Adrenal gland (tissue), 12 donors: ENCODE data around the gene RRAGA. TPM values are rescaled to one million over a fixed set of nuclear protein-coding genes. Genes with fewer than 3 reads are reported as not detected.

Experiments
- DNase-seq, 7 donors: peaks; one replicate each; pipeline ENCODE4 v3.0.0-alpha.2; 2019 to 2020
- H3K27ac ChIP-seq, 5 donors: fragments of 200-600 bp; sonication (generic) in 4 of 5; 1 replicate in 3 of 5; 2 replicates in 2 of 5; pipeline versions ENCODE4 v1.5.1 to v1.8.0; 2016 to 2020; ENCODE audit warnings: mild to moderate bottlenecking in 1 of 5
- H3K27me3 ChIP-seq: fragments of 200-600 bp; 2 replicates; pipeline ENCODE4 v1.8.0; 2021
- H3K36me3 ChIP-seq, 2 donors: fragments of 200-600 bp; replicated peaks in 1 of 2; 1 replicate in 1 of 2; 2 replicates in 1 of 2; pipeline versions ENCODE4 v1.5.1 to v1.8.0; 2018 to 2022
- H3K4me1 ChIP-seq, 2 donors: fragments of 200-600 bp; replicated peaks in 1 of 2; 1 replicate in 1 of 2; 2 replicates in 1 of 2; pipeline versions ENCODE4 v1.5.1 to v1.8.0; 2018 to 2021
- H3K4me3 ChIP-seq, 4 donors: fragments of 200-600 bp; sonication (generic) in 3 of 4; one replicate each; pipeline ENCODE4 v1.5.1; 2016 to 2018
- H3K9me3 ChIP-seq, 3 donors: fragments of 200-600 bp; sonication (generic) in 1 of 3; replicated peaks in 1 of 3; 1 replicate in 2 of 3; 2 replicates in 1 of 3; pipeline versions ENCODE4 v1.5.1 to v1.8.0; 2016 to 2021
- CTCF ChIP-seq, 6 experiments: fragments of 450-650 bp in 4 of 6; fragments of 200-600 bp in 2 of 6; sonication (generic) in 1 of 6; IDR thresholded peaks; 1 replicate in 5 of 6; 2 replicates in 1 of 6; pipeline versions ENCODE4 v1.5.1 to v1.8.0; 2016 to 2021; ENCODE audit warnings: antibody characterized with exemption in 6 of 6, mild to moderate bottlenecking in 2 of 6, moderate library complexity in 1 of 6
- POLR2A ChIP-seq, 2 donors: fragments of 450-650 bp; IDR thresholded peaks; one replicate each; pipeline ENCODE4 v1.6.1; 2017; ENCODE audit warnings: antibody characterized with exemption in 2 of 2, mild to moderate bottlenecking in 2 of 2, moderate library complexity in 1 of 2
- WGBS, 4 donors: extraction: QIAGEN DNeasy Blood & Tissue Kit in 2 of 4; methylation state at CpG; one replicate each; pipeline versions ENCODE4 v1.1.5 to v1.1.7; 2013 to 2017; 5-methylcytosine and 5-hydroxymethylcytosine counted together
- intact Hi-C, 2 donors: fragments of 100-400 bp; cut with DNase I; formaldehyde crosslinking; loops; one replicate each; pipeline versions ENCODE4 v1.14.1 to v1.15.0; 2022 to 2023
- polyA plus RNA-seq, 3 donors: library from polyadenylated mRNA; stranded (reverse); fragments of 200-250 nt in 2 of 3; fragments of 350-450 nt in 1 of 3; fragmentation: Illumina TruSeq in 1 of 3; extraction: RNeasy Lipid Tissue Mini Kit (QIAGEN cat#74804) in 1 of 3; gene quantifications; one replicate each; pipeline ENCODE4 v1.2.3, GENCODE V29; 2013 to 2014
- total RNA-seq, 9 donors: library from RNA; depleted of rRNA in 4 of 9; stranded (reverse); fragments of >200 nt in 4 of 9; fragments of 120-200 nt in 1 of 9; fragmentation: NEBNext Ultra II Directional in 1 of 9; extraction: Animal tissue kit (Norgen Biotek cat#: 25700) in 1 of 9; gene quantifications; one replicate each; pipeline versions ENCODE4 v1.1.0 to v1.2.4, GENCODE V29; 2013 to 2023
- donor health status: healthy with polysubstance abuse.
- donor health status: Bipolar disorder and iron deficiency.
- donor health status: DM: yes; HTN: yes; CAD: no.
- donor health status: DM: no; HTN: no; CAD: no.
- donor health status: DM: no; HTN: no; CAD: no.
- donor health status: DM: yes; HTN: yes; CAD: no.

Gene RRAGA
- total and polyA plus RNA-seq, 12 donors: 29.5 to 115 (median 72.6) TPM

- Histone ChIP-seq H3K27me3 (peaks cover 3% of the 10 kb centered on the region), H3K9me3 (no peaks in the 10 kb centered on the region), H3K36me3 (no peaks in the 10 kb centered on the region), H3K4me3 (no peak overlapping the region), H3K4me1 (peaks cover 0 to 4% of the 10 kb centered on the region in 2 donors), H3K27ac (no peak overlapping the region)
- intact Hi-C loops: no loop called here
- WGBS, 4 donors: 86 to 90% (median 88%) methylated on average over 6 of the region's 6 CpGs
- TF ChIP-seq POLR2A (IDR thresholded peaks at IDR 0.05): no peak
- TF ChIP-seq CTCF (IDR thresholded peaks at IDR 0.05): no peak
- DNase-seq: no peak
Observed at GRCh38 chr9:19026375-19026774, 22.9 kb upstream of the RRAGA start.

- Histone ChIP-seq H3K27me3 (peaks cover 3% of the 10 kb centered on the region), H3K36me3 (no peaks in the 10 kb centered on the region), H3K4me1 (peaks cover 0 to 4% of the 10 kb centered on the region in 2 donors), H3K4me3 (no peak overlapping the region), H3K9me3 (no peaks in the 10 kb centered on the region), H3K27ac (no peak overlapping the region)
- TF ChIP-seq POLR2A (IDR thresholded peaks at IDR 0.05) (no peak), CTCF (IDR thresholded peaks at IDR 0.05) (no peak)
- no peak for DNase-seq
- 94 to 97% (median 96%) methylated on average over 16 to 22 of the region's 22 CpGs for WGBS, 4 donors
- intact Hi-C loops: no loop called here
Observed at GRCh38 chr9:19027825-19028224, 21.4 kb upstream of the RRAGA start.

DNA sequence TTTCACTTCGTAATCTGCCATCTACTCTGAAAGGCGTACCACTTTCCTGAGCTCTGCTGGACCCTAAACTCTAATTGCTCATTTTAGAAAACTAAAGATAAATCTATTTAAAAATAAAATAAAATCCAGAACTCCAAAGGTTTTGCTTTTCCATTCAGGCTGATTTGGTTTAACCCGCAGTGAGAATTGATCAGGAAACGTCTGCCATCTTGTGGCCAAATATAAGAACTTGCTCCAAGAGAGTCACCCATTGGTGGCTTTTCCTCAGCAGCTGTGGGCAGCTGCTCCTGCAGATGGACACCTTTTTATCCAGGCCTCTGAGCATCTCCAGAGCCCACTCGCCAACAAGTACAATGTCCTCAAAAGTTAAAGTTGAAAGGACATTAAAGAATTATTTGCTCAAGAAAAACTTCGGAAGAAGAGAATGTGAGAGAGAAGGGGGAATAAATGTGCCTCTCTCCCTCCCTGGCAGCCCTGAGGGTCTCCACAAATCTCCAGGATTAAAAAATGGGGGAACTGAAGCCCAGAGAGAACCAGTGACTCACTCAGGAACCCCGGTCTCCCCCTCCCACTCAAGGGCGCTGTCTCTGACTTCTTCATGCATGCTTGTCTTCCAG lies 20.3 kb upstream of the RRAGA start:
- intact Hi-C loops: no loop called here
- Histone ChIP-seq H3K4me3 (peak overlapping the region in 1 of 4 donors; percentile 25), H3K4me1 (peaks cover 0 to 4% of the 10 kb centered on the region in 2 donors), H3K36me3 (no peaks in the 10 kb centered on the region), H3K27ac (no peak overlapping the region), H3K9me3 (no peaks in the 10 kb centered on the region), H3K27me3 (peaks cover 3% of the 10 kb centered on the region)
- TF ChIP-seq CTCF (IDR thresholded peaks at IDR 0.05) (peak; percentile 66 to 86 (median 82)), POLR2A (IDR thresholded peaks at IDR 0.05) (no peak)
- peak; percentile 37 to 72 (median 57) for DNase-seq
- WGBS, 4 donors: 17 to 24% (median 18%) methylated on average over 8 of the region's 8 CpGs

DNA sequence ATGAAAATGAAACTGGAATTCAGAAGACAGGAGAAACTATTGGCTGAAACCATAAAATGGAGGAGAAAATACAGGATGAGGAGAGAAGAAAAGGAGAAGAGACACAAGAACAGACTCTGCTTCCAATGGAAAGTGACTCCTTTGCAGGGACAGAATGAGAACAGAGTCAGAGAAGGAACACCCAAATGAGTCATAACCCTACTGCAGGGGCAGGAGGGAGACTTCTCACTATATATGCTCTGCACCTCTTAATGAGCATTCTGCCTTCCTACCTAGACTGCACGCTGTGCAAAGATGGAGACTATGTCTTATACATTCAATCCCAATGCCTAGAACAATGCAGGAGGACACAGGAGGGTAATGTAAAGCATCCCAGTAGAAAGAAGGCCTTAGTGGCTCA lies 18.3 kb upstream of the RRAGA start:
- WGBS, 4 donors: 82 to 100% (median 93%) methylated on average over 1 of the region's 1 CpG
- Histone ChIP-seq H3K4me3 (no peak overlapping the region), H3K27ac (no peak overlapping the region), H3K27me3 (peaks cover 3% of the 10 kb centered on the region), H3K4me1 (peaks cover 0 to 4% of the 10 kb centered on the region in 2 donors), H3K9me3 (no peaks in the 10 kb centered on the region), H3K36me3 (no peaks in the 10 kb centered on the region)
- DNase-seq: no peak
- intact Hi-C loops: no loop called here
- TF ChIP-seq CTCF (IDR thresholded peaks at IDR 0.05): no peak
- TF ChIP-seq POLR2A (IDR thresholded peaks at IDR 0.05): no peak
